Measurements from ENCODE around the gene CEACAM3. TPM values are rescaled to one million over a fixed set of nuclear protein-coding genes. Genes with fewer than 3 reads are reported as not detected.

The CEACAM3 gene
- total and polyA plus RNA-seq, 9 of the 15 experiments (the other 6 are each of a cell fraction or from before 2014, with no cell fraction given) = not detected

DNA sequence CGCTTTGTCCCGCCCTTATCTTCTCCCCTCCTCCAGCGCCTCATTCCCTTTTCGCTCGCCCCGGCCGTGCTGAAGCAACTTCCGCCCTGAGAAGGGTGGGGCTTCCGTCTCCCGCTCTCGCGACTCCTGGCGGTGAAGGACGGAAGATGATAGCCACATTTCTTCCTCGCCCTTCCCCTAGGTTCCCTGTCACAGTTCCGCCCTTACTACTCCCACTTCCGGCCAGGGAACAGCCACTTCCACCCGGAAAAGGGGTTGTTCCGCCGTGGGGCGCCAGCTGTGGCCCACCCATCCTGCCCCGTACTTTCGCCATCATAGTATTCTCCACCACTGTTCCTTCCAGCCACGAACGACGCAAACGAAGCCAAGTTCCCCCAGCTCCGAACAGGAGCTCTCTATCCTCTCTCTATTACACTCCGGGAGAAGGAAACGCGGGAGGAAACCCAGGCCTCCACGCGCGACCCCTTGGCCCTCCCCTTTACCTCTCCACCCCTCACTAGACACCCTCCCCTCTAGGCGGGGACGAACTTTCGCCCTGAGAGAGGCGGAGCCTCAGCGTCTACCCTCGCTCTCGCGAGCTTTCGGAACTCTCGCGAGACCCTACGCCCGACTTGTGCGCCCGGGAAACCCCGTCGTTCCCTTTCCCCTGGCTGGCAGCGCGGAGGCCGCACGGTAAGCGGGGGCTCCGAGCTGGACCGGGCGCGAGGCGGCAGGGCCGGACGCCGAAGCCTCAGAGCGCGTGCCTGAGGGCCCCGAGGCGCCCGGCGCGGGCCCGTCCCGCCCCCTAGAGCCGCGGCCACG, 63.4 kb downstream of the CEACAM3 start, which contains the start of gene RPS19 (continued):
- TF ChIP-seq, protein P1, sequence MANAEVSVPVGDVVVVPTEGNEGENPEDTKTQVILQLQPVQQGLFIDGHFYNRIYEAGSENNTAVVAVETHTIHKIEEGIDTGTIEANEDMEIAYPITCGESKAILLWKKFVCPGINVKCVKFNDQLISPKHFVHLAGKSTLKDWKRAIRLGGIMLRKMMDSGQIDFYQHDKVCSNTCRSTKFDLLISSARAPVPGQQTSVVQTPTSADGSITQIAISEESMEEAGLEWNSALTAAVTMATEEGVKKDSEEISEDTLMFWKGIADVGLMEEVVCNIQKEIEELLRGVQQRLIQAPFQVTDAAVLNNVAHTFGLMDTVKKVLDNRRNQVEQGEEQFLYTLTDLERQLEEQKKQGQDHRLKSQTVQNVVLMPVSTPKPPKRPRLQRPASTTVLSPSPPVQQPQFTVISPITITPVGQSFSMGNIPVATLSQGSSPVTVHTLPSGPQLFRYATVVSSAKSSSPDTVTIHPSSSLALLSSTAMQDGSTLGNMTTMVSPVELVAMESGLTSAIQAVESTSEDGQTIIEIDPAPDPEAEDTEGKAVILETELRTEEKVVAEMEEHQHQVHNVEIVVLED (CRISPR knock-in tag; IDR thresholded peaks at IDR 0.05) = peak; percentile 89
- no peak for TF ChIP-seq ZNF347 (CRISPR knock-in tag; IDR thresholded peaks at IDR 0.05; ENCODE audit: low read depth)
- TF ChIP-seq ILF3 (IDR thresholded peaks at IDR 0.05; ENCODE audit: borderline replicate concordance) = 0 out of 2 replicates have a peak, but pooled peaks have one; percentile 46
- TF ChIP-seq NFRKB (IDR thresholded peaks at IDR 0.05; ENCODE audit: low read depth) = peak; percentile 92
- TF ChIP-seq, protein P2, sequence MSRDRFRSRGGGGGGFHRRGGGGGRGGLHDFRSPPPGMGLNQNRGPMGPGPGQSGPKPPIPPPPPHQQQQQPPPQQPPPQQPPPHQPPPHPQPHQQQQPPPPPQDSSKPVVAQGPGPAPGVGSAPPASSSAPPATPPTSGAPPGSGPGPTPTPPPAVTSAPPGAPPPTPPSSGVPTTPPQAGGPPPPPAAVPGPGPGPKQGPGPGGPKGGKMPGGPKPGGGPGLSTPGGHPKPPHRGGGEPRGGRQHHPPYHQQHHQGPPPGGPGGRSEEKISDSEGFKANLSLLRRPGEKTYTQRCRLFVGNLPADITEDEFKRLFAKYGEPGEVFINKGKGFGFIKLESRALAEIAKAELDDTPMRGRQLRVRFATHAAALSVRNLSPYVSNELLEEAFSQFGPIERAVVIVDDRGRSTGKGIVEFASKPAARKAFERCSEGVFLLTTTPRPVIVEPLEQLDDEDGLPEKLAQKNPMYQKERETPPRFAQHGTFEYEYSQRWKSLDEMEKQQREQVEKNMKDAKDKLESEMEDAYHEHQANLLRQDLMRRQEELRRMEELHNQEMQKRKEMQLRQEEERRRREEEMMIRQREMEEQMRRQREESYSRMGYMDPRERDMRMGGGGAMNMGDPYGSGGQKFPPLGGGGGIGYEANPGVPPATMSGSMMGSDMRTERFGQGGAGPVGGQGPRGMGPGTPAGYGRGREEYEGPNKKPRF (IDR thresholded peaks at IDR 0.05; ENCODE audit: low read depth, low read length) = no peak
- peak; percentile 79; the same call in 1 of the 2 replicates for TF ChIP-seq DIDO1 (tag; IDR thresholded peaks at IDR 0.05; ENCODE audit: low read depth)
- peak; percentile 81 for TF ChIP-seq KDM5B (IDR thresholded peaks at IDR 0.05; ENCODE audit: insufficient replicate concordance, low read depth, low read length)
- TF ChIP-seq RUNX1 (IDR thresholded peaks at IDR 0.05; ENCODE audit: low read depth) = peak; percentile 85; the same call in 1 of the 2 replicates
- no peak for TF ChIP-seq ZNF785 (CRISPR knock-in tag; IDR thresholded peaks at IDR 0.05)
- TF ChIP-seq KDM1A (IDR thresholded peaks at IDR 0.05) = no peak
- TF ChIP-seq MBD2 (IDR thresholded peaks at IDR 0.05; ENCODE audit: borderline replicate concordance, low read depth) = peak; percentile 91
- TF ChIP-seq NRF1 (conservative IDR thresholded peaks at IDR 0.05 in 1 of 2, IDR thresholded peaks at IDR 0.05 in 1 of 2) = peak; percentile 31 to 47
- TF ChIP-seq TCF7L2 (IDR thresholded peaks at IDR 0.05; ENCODE audit: low read depth, low read length) = 0 out of 2 replicates have a peak, but pooled peaks have one; percentile 7
- peak; percentile 51; the same call in 1 of the 2 replicates for TF ChIP-seq RNF2 (IDR thresholded peaks at IDR 0.05)
- peak; percentile 100 for TF ChIP-seq RBFOX2 (IDR thresholded peaks at IDR 0.05; ENCODE audit: low read depth, low read length)
- TF ChIP-seq NFYB (IDR thresholded peaks at IDR 0.05; ENCODE audit: extremely low read depth, insufficient read length) = no peak
- TF ChIP-seq, protein P3, sequence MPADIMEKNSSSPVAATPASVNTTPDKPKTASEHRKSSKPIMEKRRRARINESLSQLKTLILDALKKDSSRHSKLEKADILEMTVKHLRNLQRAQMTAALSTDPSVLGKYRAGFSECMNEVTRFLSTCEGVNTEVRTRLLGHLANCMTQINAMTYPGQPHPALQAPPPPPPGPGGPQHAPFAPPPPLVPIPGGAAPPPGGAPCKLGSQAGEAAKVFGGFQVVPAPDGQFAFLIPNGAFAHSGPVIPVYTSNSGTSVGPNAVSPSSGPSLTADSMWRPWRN (IDR thresholded peaks at IDR 0.05; ENCODE audit: low read depth) = 0 out of 2 replicates have a peak, but pooled peaks have one; percentile 31
- TF ChIP-seq ZNF583 (CRISPR knock-in tag; IDR thresholded peaks at IDR 0.05) = peak; percentile 71; the same call in 1 of the 2 replicates
- no peak; the same call in 1 of the 2 replicates for TF ChIP-seq TCF3 (CRISPR knock-in tag; IDR thresholded peaks at IDR 0.05)
- TF ChIP-seq PRPF4 (IDR thresholded peaks at IDR 0.05; ENCODE audit: insufficient read depth, low read depth, low read length, poor library complexity, severe bottlenecking) = peak; percentile 37
- TF ChIP-seq, protein P4, sequence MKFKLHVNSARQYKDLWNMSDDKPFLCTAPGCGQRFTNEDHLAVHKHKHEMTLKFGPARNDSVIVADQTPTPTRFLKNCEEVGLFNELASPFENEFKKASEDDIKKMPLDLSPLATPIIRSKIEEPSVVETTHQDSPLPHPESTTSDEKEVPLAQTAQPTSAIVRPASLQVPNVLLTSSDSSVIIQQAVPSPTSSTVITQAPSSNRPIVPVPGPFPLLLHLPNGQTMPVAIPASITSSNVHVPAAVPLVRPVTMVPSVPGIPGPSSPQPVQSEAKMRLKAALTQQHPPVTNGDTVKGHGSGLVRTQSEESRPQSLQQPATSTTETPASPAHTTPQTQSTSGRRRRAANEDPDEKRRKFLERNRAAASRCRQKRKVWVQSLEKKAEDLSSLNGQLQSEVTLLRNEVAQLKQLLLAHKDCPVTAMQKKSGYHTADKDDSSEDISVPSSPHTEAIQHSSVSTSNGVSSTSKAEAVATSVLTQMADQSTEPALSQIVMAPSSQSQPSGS (CRISPR knock-in tag; IDR thresholded peaks at IDR 0.05) = no peak
- TF ChIP-seq NCOR1 (IDR thresholded peaks at IDR 0.05) = peak; percentile 47
- TF ChIP-seq GTF2E2 (tag; IDR thresholded peaks at IDR 0.05) = peak; percentile 95

Data from K562 (cell line).